GM18858 (cell line): ENCODE results near the gene SYNJ2.

ENCODE experiments used
- ATAC-seq: cut with Tn5 transposase; IDR thresholded peaks from one replicate; pipeline ENCODE4 v1.9.1; 2021; ENCODE audit not compliant: unreplicated experiment

Gene SYNJ2

DNA sequence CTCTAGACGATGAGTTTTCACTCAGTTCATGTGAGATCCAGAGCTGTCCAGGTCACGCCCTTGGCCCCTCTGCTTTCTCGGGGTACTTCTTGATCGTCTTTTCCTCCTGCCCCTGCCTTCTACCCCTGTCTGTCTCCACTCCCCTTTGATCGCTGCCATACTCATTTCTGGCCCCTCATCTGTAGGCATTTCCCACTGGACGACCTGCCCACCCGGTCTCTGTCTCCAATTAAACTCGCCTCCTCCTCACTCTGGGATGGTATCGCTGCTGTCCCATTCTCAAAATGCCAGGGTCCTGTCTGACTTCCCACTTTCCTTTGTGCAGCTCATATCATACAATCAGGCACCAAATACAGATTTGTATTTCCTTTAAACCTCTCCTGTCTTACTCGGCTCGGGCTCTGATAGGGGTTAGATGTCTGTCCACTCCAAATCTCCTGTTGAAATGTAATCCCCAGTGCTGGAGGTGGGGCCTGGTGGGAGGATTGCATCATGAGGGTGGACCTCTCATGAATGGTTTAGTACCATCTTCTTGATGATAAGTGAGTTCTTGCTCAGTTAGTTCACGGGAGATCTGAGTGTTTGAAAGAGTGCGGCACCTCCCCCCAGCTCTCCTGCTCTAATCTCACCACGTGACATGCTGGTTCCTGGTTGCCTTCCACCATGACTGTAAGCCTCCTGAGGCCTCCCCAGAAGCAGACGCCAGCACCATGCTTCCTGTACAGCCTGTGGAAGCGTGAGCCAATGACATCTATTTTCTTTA is 3.5 kb upstream of the SYNJ2 start:
- ATAC-seq, result no peak

- no peak for ATAC-seq
Observed at GRCh38 chr6:157980288-157981131, 1.2 kb upstream of the SYNJ2 start.

DNA sequence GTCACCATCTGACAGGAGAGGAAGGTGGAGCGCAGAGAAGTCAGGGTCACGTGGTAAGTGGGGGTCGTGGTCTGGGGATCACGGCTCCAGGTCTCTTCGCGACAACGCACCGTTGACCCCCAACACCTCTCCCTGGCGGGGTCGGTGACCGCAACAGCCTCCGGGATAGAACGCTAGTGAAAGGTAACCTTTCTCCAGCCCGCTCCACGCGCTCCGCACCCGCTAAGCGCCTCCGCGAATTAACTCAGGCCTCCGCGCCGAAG is 600 bp upstream of the SYNJ2 start:
- ATAC-seq, result no peak

GRCh38 chr6:157982102-157982562 is 469 bp downstream of the SYNJ2 start:
- peak; percentile 3 for ATAC-seq

DNA sequence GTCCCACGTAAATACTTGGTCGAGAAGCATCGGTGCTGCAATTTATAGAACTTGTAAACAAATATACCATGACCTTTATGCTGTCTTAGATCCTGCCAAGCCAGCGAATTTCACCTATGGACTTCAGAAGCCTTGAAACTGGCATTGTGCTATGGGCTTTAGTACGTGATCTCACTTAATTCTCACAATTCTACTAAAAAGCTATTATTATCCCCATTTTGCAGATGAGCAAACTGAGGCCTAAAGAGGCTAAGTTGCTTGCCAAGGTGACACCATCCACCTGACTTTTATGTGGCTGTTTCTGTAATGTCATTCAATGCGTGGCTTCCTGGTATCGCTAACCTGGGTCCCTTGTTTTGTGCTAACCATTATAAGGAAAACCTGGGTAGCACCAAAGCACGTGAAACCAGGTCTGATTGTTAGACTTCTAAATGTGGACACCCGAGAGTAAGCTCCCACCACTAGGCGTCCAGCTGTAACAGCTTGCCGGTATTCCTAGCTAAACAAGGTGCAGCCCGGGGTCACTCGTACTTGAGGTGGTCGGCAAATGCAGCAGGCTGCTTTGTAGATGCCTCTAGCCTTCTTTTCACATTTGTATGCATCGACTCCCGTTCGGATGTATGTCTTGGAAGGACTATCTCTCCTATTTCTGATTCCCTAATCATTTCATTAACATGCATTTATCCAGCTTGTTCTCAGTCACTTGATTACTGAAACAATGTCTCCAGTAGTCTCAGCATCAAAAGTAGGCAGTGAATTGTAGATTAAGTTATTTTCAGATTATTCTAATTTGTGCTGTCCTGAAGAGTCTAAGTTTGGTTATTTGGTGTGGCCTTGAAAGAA is 1.1 kb downstream of the SYNJ2 start:
- no peak for ATAC-seq

DNA sequence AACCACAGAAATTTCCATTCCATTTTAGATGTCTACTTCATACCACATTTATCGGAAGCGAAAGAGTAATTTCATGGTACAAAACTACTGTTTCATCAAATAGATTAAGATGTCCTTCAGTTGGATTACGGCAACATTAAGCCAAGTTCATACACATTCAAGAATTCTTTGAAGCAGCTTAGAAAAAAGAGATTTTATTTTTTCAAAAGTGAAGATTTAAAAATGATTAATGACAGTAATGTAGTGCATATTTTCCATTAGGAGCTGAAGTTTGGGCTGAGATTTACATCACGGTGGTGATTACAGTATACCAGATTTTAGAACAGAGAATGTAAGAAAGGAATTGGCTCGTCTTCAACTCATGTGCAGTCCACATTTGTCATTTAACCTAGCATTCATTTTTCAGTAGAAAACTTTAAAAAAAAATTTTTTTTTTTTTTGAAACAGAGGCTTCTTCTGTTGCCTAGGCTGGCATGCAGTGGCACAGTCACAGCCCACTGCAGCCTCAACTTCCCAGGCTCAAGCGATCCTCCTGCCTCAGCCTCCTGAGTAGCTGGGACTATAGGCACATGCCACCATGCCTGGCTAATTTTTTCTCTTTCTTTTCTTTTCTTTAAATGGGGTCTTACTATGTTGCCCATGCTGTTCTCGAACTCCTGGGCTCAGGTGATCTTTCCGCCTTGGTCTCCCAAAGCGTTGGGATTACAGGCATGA is 1.9 kb downstream of the SYNJ2 start:
- ATAC-seq, result no peak

DNA sequence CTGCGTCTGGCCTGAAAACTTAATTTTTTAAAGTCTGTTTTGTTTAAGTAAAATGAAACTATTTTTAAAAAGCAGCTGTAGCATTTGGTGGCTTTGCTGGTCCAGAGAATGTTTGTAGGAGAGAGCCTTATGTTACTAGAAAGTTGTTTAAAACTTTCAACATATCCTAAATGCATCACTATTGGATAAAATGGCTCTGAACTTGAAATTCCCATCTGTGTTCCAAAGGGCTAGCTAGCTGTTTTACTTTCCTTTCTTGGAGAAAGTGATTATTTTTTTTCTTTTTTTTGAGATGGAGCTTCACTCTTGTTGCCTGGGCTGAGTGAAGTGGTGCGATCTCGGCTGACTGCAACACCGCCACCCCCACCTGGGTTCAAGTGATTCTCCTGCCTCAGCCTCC is 2.5 kb downstream of the SYNJ2 start:
- ATAC-seq, result no peak

DNA sequence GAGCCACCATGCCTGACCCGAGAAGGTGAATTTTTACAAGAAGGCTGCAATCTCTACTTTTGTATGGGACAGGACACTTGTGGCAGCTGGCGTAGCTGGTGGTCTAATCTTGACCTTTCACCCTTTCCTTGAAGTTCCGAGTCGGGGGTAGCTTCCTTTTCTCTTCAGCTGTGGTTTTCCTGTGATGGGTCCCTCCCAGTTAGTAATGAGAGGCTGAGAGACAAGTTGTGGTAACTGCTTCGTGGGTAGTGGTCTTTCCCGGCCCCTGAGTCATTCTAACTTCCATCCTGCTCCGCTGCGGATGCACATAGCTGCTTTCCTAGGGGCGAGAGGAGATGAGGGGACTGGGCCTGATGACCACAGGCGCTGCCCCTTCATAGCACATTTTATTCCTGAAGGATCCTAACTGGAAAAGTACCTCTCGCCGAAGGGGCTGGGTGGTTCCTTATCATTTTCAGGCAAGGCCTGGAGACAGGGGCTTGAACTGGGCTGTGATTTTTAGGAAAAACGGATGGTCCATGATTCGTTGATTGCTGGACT is 3.1 kb downstream of the SYNJ2 start:
- no peak for ATAC-seq

DNA sequence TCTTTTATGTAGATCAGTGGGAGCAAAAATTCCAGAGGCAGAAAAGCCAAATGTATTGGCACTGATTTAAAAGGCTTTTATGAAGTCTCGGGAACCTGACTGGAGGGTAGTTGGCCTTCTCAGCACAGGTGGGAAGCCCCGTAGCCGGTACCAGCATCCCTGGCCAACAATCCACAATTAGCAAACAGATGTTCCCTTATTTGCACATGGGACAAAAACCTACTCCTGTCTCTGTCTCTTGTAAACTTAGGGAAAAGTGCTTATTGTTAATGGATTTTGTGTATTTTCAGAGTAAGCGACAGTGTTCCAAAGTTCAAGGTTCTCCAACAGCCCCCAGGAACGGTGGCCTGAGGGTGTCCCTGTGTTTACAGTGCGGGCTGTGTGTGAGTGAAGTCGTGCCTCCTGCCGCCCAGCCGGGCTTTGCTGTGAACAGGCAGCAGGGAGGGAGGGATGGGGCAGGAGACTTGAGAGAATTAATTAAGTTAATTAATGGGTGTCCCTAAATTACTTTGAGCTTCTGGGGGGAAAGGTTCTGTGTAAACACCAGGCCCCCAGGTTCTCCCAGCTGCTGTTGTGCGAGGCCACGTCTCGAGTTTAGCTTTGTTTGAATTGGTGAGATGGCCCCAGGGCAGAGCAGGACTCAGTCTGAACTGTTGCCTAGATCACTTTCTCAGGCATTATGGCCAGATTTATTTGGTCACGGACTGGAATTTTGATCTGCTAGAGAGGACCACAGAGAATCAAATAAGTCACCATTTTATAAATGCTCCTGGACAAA is 3.9 kb downstream of the SYNJ2 start:
- ATAC-seq, result no peak

GRCh38 chr6:157987788-157988699 is 6.4 kb downstream of the SYNJ2 start:
- ATAC-seq, result no peak

GRCh38 chr6:157988700-157989063 is 7.0 kb downstream of the SYNJ2 start:
- ATAC-seq, result no peak

GRCh38 chr6:157989541-157990289 is 8.1 kb downstream of the SYNJ2 start:
- ATAC-seq, result no peak

DNA sequence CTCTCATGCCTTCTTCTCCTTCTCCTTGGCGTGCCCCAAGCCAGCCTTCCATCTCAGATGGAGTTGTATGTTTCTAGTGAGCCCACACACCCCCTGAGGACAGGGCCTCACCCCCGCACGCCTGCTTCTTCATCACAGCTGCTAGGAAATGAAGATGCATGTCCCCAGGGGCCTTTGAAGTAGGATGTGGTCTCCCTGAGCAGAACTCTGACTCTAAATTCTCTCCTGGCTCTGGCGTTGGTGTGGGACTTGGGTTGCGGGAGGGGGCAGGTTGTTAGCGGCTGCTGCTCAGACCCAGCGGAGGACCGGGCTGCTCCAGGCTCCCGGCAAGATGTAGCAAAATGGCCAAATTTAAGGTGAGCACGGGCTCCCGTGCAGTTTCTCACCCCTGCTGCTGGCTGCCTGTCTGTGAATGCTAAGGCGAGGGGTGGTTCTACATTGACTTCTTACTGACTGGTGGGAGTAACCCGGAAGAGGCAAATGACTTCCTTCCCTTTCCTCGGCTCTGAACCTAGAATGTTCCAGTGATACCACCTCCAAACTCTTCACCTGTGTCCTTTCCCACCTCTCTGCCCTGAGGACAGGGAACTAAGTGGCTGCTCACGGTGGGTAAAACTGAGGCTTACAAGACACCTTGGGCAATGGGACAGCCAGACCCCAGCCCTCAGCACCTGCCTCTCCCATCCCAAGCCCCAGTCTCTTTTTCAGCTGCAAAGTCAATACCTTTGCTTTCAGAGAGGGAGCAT is 8.8 kb downstream of the SYNJ2 start:
- ATAC-seq, result no peak

DNA sequence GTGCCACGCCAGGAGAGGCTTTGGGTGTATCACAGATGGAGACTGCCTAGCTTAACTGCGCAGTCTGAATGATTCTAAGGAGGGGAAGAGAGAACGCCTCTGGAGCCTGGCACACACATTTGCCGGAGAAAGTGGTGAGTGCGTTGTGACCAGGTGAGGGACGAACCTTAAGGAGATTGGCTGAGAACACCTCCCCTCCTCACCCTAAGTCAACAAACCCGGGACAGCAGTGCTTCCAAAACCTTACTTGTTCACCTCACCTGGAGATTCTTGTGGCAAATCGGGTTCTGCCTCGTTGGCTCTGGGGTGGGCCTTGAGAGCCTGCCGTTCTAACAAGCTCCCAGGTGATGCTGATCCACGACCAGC is 9.4 kb downstream of the SYNJ2 start:
- no peak for ATAC-seq

- ATAC-seq, result no peak
Observed at GRCh38 chr6:157993076-157993475, 11.4 kb downstream of the SYNJ2 start.

DNA sequence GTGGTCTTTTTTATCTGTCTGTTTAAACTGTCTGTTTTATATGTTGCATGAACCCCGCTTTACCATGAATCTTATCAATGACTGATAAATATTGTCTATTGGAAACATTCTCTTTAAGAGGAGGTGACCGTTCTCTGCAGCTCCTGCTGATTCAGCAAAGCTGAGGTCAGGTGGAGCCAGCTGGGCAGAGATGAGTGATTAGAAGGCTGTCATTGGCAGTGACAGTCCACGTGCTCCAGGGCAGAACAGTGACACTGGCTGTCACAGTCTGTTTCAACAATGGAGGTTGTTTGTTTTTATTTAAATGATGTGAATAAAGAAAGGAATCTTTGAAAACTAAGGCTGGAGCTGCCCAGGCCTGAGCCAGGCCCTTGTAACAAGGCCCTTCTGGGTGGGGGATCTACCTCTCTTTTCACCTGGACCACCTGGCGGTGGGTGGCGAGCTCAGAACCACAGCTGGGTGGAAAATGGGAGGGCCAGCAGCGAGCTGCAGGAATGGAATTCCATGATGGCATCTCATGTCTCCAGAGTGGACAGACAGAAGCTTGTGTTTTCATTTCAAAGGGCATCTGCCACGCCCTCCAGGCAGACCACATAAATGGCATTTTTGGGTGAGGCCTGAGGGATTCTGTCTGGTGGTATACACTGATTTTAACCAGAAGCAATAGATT is 12.6 kb downstream of the SYNJ2 start:
- ATAC-seq, result no peak

- no peak for ATAC-seq
Observed at GRCh38 chr6:157995458-157995857, 13.8 kb downstream of the SYNJ2 start.
